IMR-90 (cell line): Measurements from ENCODE around the gene PRKAG1. TPM values are rescaled to one million over a fixed set of nuclear protein-coding genes. Genes with fewer than 3 reads are reported as not detected.
A peak's percentile ranks its signal among the peaks of the same experiment; 100 is the strongest.

Experiments used
- ATAC-seq: fragments of 200-7000 bp; cut with Tn5 transposase; 2 replicates; pipeline ENCODE4 v1.9.1; 2020; ENCODE audit warnings: low read depth, mild to moderate bottlenecking, moderate library complexity
- BruUV-seq: library from RNA; stranded (reverse); fragments of 400-500 nt; replicated peaks from 2 replicates; lab custom pipeline; 2021; lab: Mats Ljungman, UMichigan
- CTCF ChIA-PET: fragments of 300-600 bp; formaldehyde crosslinking; extraction: SDS; loops from one replicate; lab custom pipeline; 2021; ENCODE audit warnings: antibody characterized with exemption; lab: Yijun Ruan, JAX
- POLR2A ChIA-PET: fragments of 300-600 bp; sonication (Branson Sonifier 250); formaldehyde crosslinking; loops from one replicate; lab custom pipeline; 2022; ENCODE audit warnings: antibody characterized with exemption; ENCODE audit not compliant: unreplicated experiment; lab: Charles Lee
- DNase-seq: peaks from one replicate; pipeline ENCODE4 v3.0.0; 2013
- H2AFZ ChIP-seq: replicated peaks from 2 replicates; pipeline ENCODE3; 2013; ENCODE audit warnings: low read length, mild to moderate bottlenecking; ENCODE audit not compliant: poor library complexity
- H2AK5ac ChIP-seq: 2 replicates; pipeline ENCODE4 v1.6.1; 2013; ENCODE audit warnings: low read depth, low read length, inconsistent platforms
- H2AK9ac ChIP-seq: replicated peaks from 2 replicates; pipeline ENCODE3; 2013; ENCODE audit warnings: mild to moderate bottlenecking, low read depth, low read length, moderate library complexity; ENCODE audit not compliant: poor library complexity
- H2BK120ac ChIP-seq: 2 replicates; pipeline ENCODE4 v1.6.1; 2013; ENCODE audit warnings: low read depth, low read length, inconsistent platforms
- H2BK15ac ChIP-seq: 3 replicates; pipeline ENCODE4 v1.6.1; 2013; ENCODE audit warnings: low read depth, low read length, inconsistent platforms
- H2BK20ac ChIP-seq: 2 replicates; pipeline ENCODE4 v1.6.1; 2013; ENCODE audit warnings: low read depth, mild to moderate bottlenecking, inconsistent platforms, low read length, moderate library complexity
- H2BK5ac ChIP-seq: 2 replicates; pipeline ENCODE4 v1.6.1; 2013; ENCODE audit warnings: mild to moderate bottlenecking, low read depth, low read length, inconsistent platforms; ENCODE audit not compliant: poor library complexity, severe bottlenecking
- H3K14ac ChIP-seq: replicated peaks from 2 replicates; pipeline ENCODE4 v1.6.1; 2013; ENCODE audit warnings: low read depth, low read length, inconsistent platforms
- H3K18ac ChIP-seq: 2 replicates; pipeline ENCODE4 v1.6.1; 2013; ENCODE audit warnings: low read depth, low read length, control low read depth
- H3K23ac ChIP-seq: 2 replicates; pipeline ENCODE4 v1.6.1; 2013; ENCODE audit warnings: low read depth, low read length, inconsistent platforms
- H3K27ac ChIP-seq: 2 replicates; pipeline ENCODE4 v1.5.1; 2013; ENCODE audit warnings: mild to moderate bottlenecking, control low read depth, low read length; ENCODE audit not compliant: insufficient read depth
- H3K27me3 ChIP-seq: 2 replicates; pipeline ENCODE4 v1.6.1; 2013; ENCODE audit warnings: low read length; ENCODE audit not compliant: control insufficient read depth, insufficient read depth
- H3K36me3 ChIP-seq: 2 replicates; pipeline ENCODE4 v1.6.1; 2013; ENCODE audit warnings: low read length, mixed read lengths; ENCODE audit not compliant: control insufficient read depth, insufficient read depth
- H3K4ac ChIP-seq: 2 replicates; pipeline ENCODE4 v1.6.1; 2013; ENCODE audit warnings: low read depth, low read length, inconsistent platforms
- H3K4me1 ChIP-seq: 2 replicates; pipeline ENCODE4 v1.6.1; 2013; ENCODE audit warnings: low read length, mixed read lengths; ENCODE audit not compliant: control insufficient read depth, insufficient read depth
- H3K4me2 ChIP-seq: 2 replicates; pipeline ENCODE4 v1.6.1; 2013; ENCODE audit warnings: low read depth, mild to moderate bottlenecking, control low read depth, low read length, moderate library complexity
- H3K4me3 ChIP-seq: 2 replicates; pipeline ENCODE4 v1.5.1; 2013; ENCODE audit warnings: low read depth, mild to moderate bottlenecking, control low read depth, low read length, moderate library complexity; ENCODE audit not compliant: insufficient read depth
- H3K56ac ChIP-seq: 2 replicates; pipeline ENCODE4 v1.6.1; 2013; ENCODE audit warnings: low read length, inconsistent platforms; ENCODE audit not compliant: insufficient read depth; ENCODE audit errors: extremely low read depth
- H3K79me1 ChIP-seq, 2 experiments: 2 replicates each; pipeline ENCODE4 v1.6.1; 2013; ENCODE audit warnings: low read length in 2 of 2, inconsistent platforms in 1 of 2, low read depth in 1 of 2
- H3K9ac ChIP-seq: 2 replicates; pipeline ENCODE4 v1.6.1; 2013; ENCODE audit warnings: low read depth, low read length, control low read depth
- H3K9me1 ChIP-seq: 2 replicates; pipeline ENCODE4 v1.6.1; 2013; ENCODE audit warnings: low read length, inconsistent platforms; ENCODE audit not compliant: insufficient read depth
- H3K9me3 ChIP-seq: 2 replicates; pipeline ENCODE4 v1.6.1; 2013; ENCODE audit warnings: low read length; ENCODE audit not compliant: control insufficient read depth, insufficient read depth
- H4K20me1 ChIP-seq: 2 replicates; pipeline ENCODE4 v1.6.1; 2013; ENCODE audit warnings: low read length, inconsistent platforms; ENCODE audit not compliant: insufficient read depth
- H4K5ac ChIP-seq: 2 replicates; pipeline ENCODE4 v1.6.1; 2013; ENCODE audit warnings: mild to moderate bottlenecking, low read depth, low read length, control low read depth
- H4K8ac ChIP-seq, 2 experiments: 2 replicates each; pipeline ENCODE4 v1.6.1; 2013; ENCODE audit warnings: low read depth in 2 of 2, low read length in 2 of 2, control low read depth in 1 of 2, inconsistent platforms in 1 of 2
- H4K91ac ChIP-seq: 2 replicates; pipeline ENCODE4 v1.6.1; 2013; ENCODE audit warnings: low read depth, low read length, inconsistent platforms; ENCODE audit not compliant: insufficient read depth
- BHLHE40 ChIP-seq: fragments of 150-350 bp; IDR thresholded peaks from 2 replicates; pipeline ENCODE4 v1.6.1; 2016; ENCODE audit warnings: mild to moderate bottlenecking, low read depth, low read length
- CEBPB ChIP-seq: IDR thresholded peaks from 2 replicates; pipeline ENCODE4 v1.6.1; 2012; ENCODE audit warnings: low read depth, low read length, improper control_type of control experiment
- CHD1 ChIP-seq: IDR thresholded peaks from 2 replicates; pipeline ENCODE4 v1.6.1; 2012; ENCODE audit warnings: low read depth, low read length, improper control_type of control experiment
- FOS ChIP-seq: fragments of 150-350 bp; IDR thresholded peaks from 2 replicates; pipeline ENCODE4 v1.6.1; 2016; ENCODE audit warnings: low read depth, low read length
- MAZ ChIP-seq: IDR thresholded peaks from 2 replicates; pipeline ENCODE4 v1.6.1; 2012; ENCODE audit warnings: low read depth, mild to moderate bottlenecking, low read length, improper control_type of control experiment, moderate library complexity, borderline replicate concordance
- MXI1 ChIP-seq: IDR thresholded peaks from 2 replicates; pipeline ENCODE4 v1.6.1; 2012; ENCODE audit warnings: low read depth, mild to moderate bottlenecking, low read length, moderate library complexity, borderline replicate concordance
- NFE2L2 ChIP-seq: fragments of 150-350 bp; IDR thresholded peaks from 2 replicates; pipeline ENCODE4 v1.6.1; 2016; ENCODE audit warnings: low read depth, mild to moderate bottlenecking, low read length
- POLR2A ChIP-seq: IDR thresholded peaks from 2 replicates; pipeline ENCODE4 v1.6.1; 2012; ENCODE audit warnings: mild to moderate bottlenecking, low read depth, low read length
- RAD21 ChIP-seq: IDR thresholded peaks from 2 replicates; pipeline ENCODE4 v1.6.1; 2012; ENCODE audit warnings: low read length, improper control_type of control experiment
- RCOR1 ChIP-seq: IDR thresholded peaks from 2 replicates; pipeline ENCODE4 v1.6.1; 2012; ENCODE audit warnings: mild to moderate bottlenecking, low read length, improper control_type of control experiment; ENCODE audit not compliant: insufficient replicate concordance
- RFX5 ChIP-seq: IDR thresholded peaks from 2 replicates; pipeline ENCODE4 v1.8.0; 2012; ENCODE audit warnings: low read depth, mild to moderate bottlenecking, low read length, moderate library complexity
- SMC3 ChIP-seq: fragments of 150-350 bp; IDR thresholded peaks from 2 replicates; pipeline ENCODE4 v1.6.1; 2016; ENCODE audit warnings: low read depth, mild to moderate bottlenecking, antibody characterized with exemption, low read length, moderate library complexity
- WGBS, 2 experiments: methylation state at CpG; one replicate each; pipeline versions ENCODE4 v1.1.5 to v1.1.7; 2013; ENCODE audit warnings: missing lambda C conversion rate in 2 of 2; ENCODE audit not compliant: insufficient read length in 1 of 2; ENCODE audit errors: extremely low coverage in 2 of 2; 5-methylcytosine and 5-hydroxymethylcytosine counted together
- dilution Hi-C: fragments of 300-500 bp; cut with HindIII; formaldehyde crosslinking; loops from one replicate; pipeline ENCODE4 v1.14.3; 2018; ENCODE audit warnings: low sequenced_read_pairs; ENCODE audit not compliant: unreplicated experiment
- in situ Hi-C: fragments of 300-500 bp; cut with MboI; formaldehyde crosslinking; loops from 3 replicates; pipeline ENCODE4 v1.14.3; 2019; ENCODE audit warnings: low sequenced_read_pairs, inconsistent platforms, mixed read lengths
- intact Hi-C: fragments of 100-400 bp; cut with micrococcal nuclease; formaldehyde crosslinking; loops from 2 replicates; pipeline ENCODE4 v1.10.0; 2022
- polyA plus RNA-seq, 3 experiments: library from polyadenylated mRNA; depleted of rRNA; stranded (reverse); fragments of >200 nt; gene quantifications; 2 replicates each; pipeline ENCODE4 v1.2.3, GENCODE V29; 2012; ENCODE audit warnings: low replicate concordance in 1 of 3
- total RNA-seq: library from RNA; depleted of rRNA; stranded (reverse); fragments of >200 nt; gene quantifications from 2 replicates; pipeline ENCODE4 v1.2.3, GENCODE V29; 2012
- TF ChIP-seq, protein P1 (sequence below): conservative IDR thresholded peaks from 2 replicates; pipeline ENCODE4 v1.5.1; 2012; ENCODE audit warnings: mild to moderate bottlenecking, low read depth, low read length, improper control_type of control experiment
- TF ChIP-seq, protein P2 (sequence below): fragments of 150-350 bp; IDR thresholded peaks from 2 replicates; pipeline ENCODE4 v1.6.1; 2017; ENCODE audit warnings: mild to moderate bottlenecking, antibody characterized with exemption, low read length, low read depth

The PRKAG1 gene
- total and polyA plus RNA-seq, 2 of the 4 experiments (the other 2 are of a cell fraction), result 81.1 to 106 TPM

DNA sequence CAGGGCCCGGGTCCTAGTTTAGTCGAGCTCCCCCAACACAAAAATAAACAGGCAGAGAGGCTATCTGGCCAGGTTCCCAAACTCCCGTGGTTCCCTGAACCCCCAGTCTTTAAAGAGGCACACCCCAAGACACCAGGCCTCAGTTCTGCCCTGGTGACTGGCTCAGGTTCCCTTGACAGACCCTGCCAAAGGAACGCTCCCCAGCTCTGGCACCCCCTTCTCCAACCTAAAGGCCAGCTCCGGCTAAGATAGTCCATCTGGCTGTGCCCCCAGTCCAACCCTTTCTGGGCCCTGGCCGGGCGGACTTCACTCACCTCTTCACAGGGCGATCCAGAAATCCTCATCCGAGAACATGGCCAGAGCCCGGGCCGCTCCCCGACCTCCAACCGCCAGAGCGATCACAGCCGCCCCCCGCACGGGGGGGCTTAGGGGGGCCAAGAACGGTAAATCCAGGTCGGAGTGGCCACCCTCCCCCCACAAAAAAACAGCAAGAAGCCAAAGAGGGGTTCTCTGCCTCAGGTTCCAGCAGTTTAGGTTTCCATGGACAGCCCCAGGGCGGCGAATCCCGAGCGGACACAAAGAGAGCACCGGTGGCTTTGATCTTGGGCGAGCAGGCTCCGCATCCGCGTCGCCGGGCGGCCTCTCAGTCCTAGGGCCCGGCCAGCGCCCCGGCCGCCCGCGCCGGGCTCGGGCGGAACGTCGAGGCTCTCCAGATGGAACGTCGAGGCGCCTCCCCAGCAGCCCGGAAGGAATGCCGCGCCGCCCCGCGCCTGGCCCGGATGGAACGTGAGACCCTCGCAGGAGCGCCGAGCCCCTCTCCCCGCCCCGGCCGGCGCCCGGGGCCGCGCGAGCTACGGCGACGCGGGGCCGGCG, 41.0 kb upstream of the PRKAG1 start (continued):
- TF ChIP-seq RCOR1 (no peak), RAD21 (no peak), POLR2A (no peak)

DNA sequence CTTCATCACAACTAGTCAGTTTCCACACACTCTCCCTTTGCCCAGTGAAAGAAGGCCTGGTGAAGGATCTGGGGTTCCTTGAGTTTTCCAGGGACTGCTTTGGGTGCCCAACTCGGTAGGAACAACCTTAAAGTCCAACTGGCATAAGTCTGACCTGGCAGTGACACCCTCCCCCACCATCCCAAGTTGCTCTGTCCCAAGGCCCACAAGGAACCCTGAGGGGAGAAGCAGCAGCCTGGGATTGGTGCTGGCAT, 40.4 kb upstream of the PRKAG1 start:
- peaks cover 55% of the 10 kb centered on the region for H4K20me1 ChIP-seq
- H2BK20ac ChIP-seq, result no peak overlapping the region
- H3K23ac ChIP-seq, result peak overlapping the region; percentile 81
- peak overlapping the region; percentile 81 for H3K4me3 ChIP-seq
- H3K27ac ChIP-seq, result peak overlapping the region; percentile 98
- DNase-seq, result no peak
- ChIA-PET POLR2A (interaction anchor here (1.1 kb wide), 1 partner anchor 72 kb away, joined by 4 read pairs; the partner anchor contains the start of gene TUBA1B), CTCF (no interaction called here)
- H4K5ac ChIP-seq, result 0 out of 2 replicates have a peak overlapping the region, but pooled peaks have one; percentile 3
- peak overlapping the region; percentile 97 for H3K4me2 ChIP-seq
- no peaks in the 10 kb centered on the region for H3K9me3 ChIP-seq
- peak overlapping the region; percentile 95 for H3K14ac ChIP-seq
- peaks cover 12% of the 10 kb centered on the region for H3K36me3 ChIP-seq
- H3K9me1 ChIP-seq, result peaks cover 24% of the 10 kb centered on the region
- no TSS peak for BruUV-seq
- 0% methylated on average over 1 of the region's 1 CpG; no CpG with 5 or more reads in 1 of the 2 experiments for WGBS, 2 experiments
- no peaks in the 10 kb centered on the region for H3K27me3 ChIP-seq
- peak overlapping the region; percentile 98 for H2AK9ac ChIP-seq
- no peak overlapping the region; the same call in 1 of the 2 replicates for H3K18ac ChIP-seq
- H3K9ac ChIP-seq, result peak overlapping the region; percentile 94
- H4K91ac ChIP-seq, result peak overlapping the region; percentile 77; the same call in 1 of the 2 replicates
- H2AFZ ChIP-seq, result peak overlapping the region; percentile 100
- no peak overlapping the region; a peak in 1 of 4 replicates for H4K8ac ChIP-seq
- in situ Hi-C loops, result no loop called here
- H3K4ac ChIP-seq, result peak overlapping the region; percentile 94
- no peak overlapping the region for H2BK120ac ChIP-seq
- no peak overlapping the region for H2BK15ac ChIP-seq
- intact Hi-C loops, result no loop called here
- no peak for ATAC-seq
- dilution Hi-C loops, result no loop called here
- H3K4me1 ChIP-seq, result peaks cover 7% of the 10 kb centered on the region
- H3K79me1 ChIP-seq, result peaks cover 15 to 65% of the 10 kb centered on the region in 2 experiments; a peak in 3 of 4 replicates
- H3K56ac ChIP-seq, result peak overlapping the region; percentile 81; the same call in 1 of the 2 replicates
- peak overlapping the region; percentile 98 for H2BK5ac ChIP-seq
- peak overlapping the region; percentile 70 for H2AK5ac ChIP-seq
- TF ChIP-seq RAD21 (no peak), FOS (no peak), CEBPB (no peak), NFE2L2 (no peak), MXI1 (no peak), CHD1 (no peak), RCOR1 (no peak), MAZ (no peak), BHLHE40 (no peak), SMC3 (no peak), POLR2A (no peak), RFX5 (no peak)
- TF ChIP-seq, protein P1, sequence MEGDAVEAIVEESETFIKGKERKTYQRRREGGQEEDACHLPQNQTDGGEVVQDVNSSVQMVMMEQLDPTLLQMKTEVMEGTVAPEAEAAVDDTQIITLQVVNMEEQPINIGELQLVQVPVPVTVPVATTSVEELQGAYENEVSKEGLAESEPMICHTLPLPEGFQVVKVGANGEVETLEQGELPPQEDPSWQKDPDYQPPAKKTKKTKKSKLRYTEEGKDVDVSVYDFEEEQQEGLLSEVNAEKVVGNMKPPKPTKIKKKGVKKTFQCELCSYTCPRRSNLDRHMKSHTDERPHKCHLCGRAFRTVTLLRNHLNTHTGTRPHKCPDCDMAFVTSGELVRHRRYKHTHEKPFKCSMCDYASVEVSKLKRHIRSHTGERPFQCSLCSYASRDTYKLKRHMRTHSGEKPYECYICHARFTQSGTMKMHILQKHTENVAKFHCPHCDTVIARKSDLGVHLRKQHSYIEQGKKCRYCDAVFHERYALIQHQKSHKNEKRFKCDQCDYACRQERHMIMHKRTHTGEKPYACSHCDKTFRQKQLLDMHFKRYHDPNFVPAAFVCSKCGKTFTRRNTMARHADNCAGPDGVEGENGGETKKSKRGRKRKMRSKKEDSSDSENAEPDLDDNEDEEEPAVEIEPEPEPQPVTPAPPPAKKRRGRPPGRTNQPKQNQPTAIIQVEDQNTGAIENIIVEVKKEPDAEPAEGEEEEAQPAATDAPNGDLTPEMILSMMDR, result no peak
- TF ChIP-seq, protein P2, sequence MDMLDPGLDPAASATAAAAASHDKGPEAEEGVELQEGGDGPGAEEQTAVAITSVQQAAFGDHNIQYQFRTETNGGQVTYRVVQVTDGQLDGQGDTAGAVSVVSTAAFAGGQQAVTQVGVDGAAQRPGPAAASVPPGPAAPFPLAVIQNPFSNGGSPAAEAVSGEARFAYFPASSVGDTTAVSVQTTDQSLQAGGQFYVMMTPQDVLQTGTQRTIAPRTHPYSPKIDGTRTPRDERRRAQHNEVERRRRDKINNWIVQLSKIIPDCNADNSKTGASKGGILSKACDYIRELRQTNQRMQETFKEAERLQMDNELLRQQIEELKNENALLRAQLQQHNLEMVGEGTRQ, result no peak
